ENCODE results near the gene MPRIP. TPM values are rescaled to one million over a fixed set of nuclear protein-coding genes. Genes with fewer than 3 reads are reported as not detected.

The MPRIP gene
- total and polyA plus RNA-seq, 2 donors (not counting 1 experiment from before 2014, with no cell fraction given), result 130 to 299 TPM

- H3K4me1 Mint-ChIP-seq, result peaks cover 8% of the 10 kb centered on the region
- H3K27me3 ChIP-seq (replicated peaks in 1 of 4; ENCODE audit: control extremely low read depth in 1 of 4, control insufficient read depth in 3 of 4, insufficient read depth in 4 of 4, low read length in 3 of 4), result no peaks in the 10 kb centered on the region
- TF ChIP-seq CTCF (IDR thresholded peaks at IDR 0.05) (no peak), EZH2 (IDR thresholded peaks at IDR 0.05; ENCODE audit: borderline replicate concordance, insufficient read depth, low read depth, low read length, poor library complexity, severe bottlenecking) (no peak)
- H3K4me3 Mint-ChIP-seq, result no peak overlapping the region
- no peaks in the 10 kb centered on the region for H3K27me3 Mint-ChIP-seq
- ATAC-seq (ENCODE audit: low read depth), result no peak
- H3K27ac ChIP-seq (ENCODE audit: low read length in 2 of 2), result no peak overlapping the region
- H3K79me2 ChIP-seq (ENCODE audit: control insufficient read depth, insufficient read depth, low read length), result no peaks in the 10 kb centered on the region
- H3K27ac Mint-ChIP-seq, result no peak overlapping the region
- 95% methylated on average over 2 of the region's 3 CpGs for WGBS (ENCODE audit: insufficient coverage)
- H3K4me3 ChIP-seq (ENCODE audit: control extremely low read depth in 1 of 5, extremely low read depth in 1 of 5, insufficient read depth in 1 of 5, low read depth in 2 of 5, low read length in 4 of 5), result no peak overlapping the region
- intact Hi-C loops (cut with micrococcal nuclease), result no loop called here
- H2AFZ ChIP-seq (ENCODE audit: insufficient read depth, low read depth, low read length, poor library complexity, severe bottlenecking), result no peak overlapping the region
- peaks cover 0 to 78% of the 10 kb centered on the region in 2 experiments for H3K36me3 ChIP-seq (replicated peaks in 1 of 2; ENCODE audit: control extremely low read depth in 1 of 2, control insufficient read depth in 1 of 2, extremely low read depth in 1 of 2, insufficient read depth in 2 of 2, low read length in 1 of 2)
- no peaks in the 10 kb centered on the region for H4K20me1 ChIP-seq (ENCODE audit: control insufficient read depth, insufficient read depth, low read length, poor library complexity, severe bottlenecking)
- H3K4me1 ChIP-seq (ENCODE audit: control insufficient read depth in 2 of 2, insufficient read depth in 2 of 2, low read length in 2 of 2), result no peaks in the 10 kb centered on the region
- no peak overlapping the region for H3K4me2 ChIP-seq (replicated peaks; ENCODE audit: low read depth, low read length, poor library complexity, severe bottlenecking)
- H3K9me3 Mint-ChIP-seq (ENCODE audit: insufficient read depth), result no peaks in the 10 kb centered on the region
- no peak overlapping the region for H3K9ac ChIP-seq (ENCODE audit: low read length)
- CTCF ChIA-PET, result interaction anchor here (0.9 kb wide), 1 partner anchor 150 kb away, joined by 3 read pairs; no protein-coding TSS in a partner anchor
- no peak for DNase-seq
- POLR2A ChIA-PET, result no interaction called here
- no peaks in the 10 kb centered on the region for H3K9me3 ChIP-seq (ENCODE audit: control extremely low read depth in 1 of 3, control insufficient read depth in 2 of 3, insufficient read depth in 1 of 3, low read length in 2 of 3)
These were observed 109.3 kb downstream of the MPRIP start for GRCh38 chr17:17151541-17151940.

GRCh38 chr17:17151962-17152361, 109.7 kb downstream of the MPRIP start:
- Histone ChIP-seq H3K27ac (ENCODE audit: low read length in 2 of 2) (no peak overlapping the region), H3K4me2 (replicated peaks; ENCODE audit: low read depth, low read length, poor library complexity, severe bottlenecking) (no peak overlapping the region), H3K27me3 (replicated peaks in 1 of 4; ENCODE audit: control extremely low read depth in 1 of 4, control insufficient read depth in 3 of 4, insufficient read depth in 4 of 4, low read length in 3 of 4) (no peaks in the 10 kb centered on the region), H3K9me3 (ENCODE audit: control extremely low read depth in 1 of 3, control insufficient read depth in 2 of 3, insufficient read depth in 1 of 3, low read length in 2 of 3) (no peaks in the 10 kb centered on the region), H4K20me1 (ENCODE audit: control insufficient read depth, insufficient read depth, low read length, poor library complexity, severe bottlenecking) (no peaks in the 10 kb centered on the region), H2AFZ (ENCODE audit: insufficient read depth, low read depth, low read length, poor library complexity, severe bottlenecking) (no peak overlapping the region), H3K4me3 (ENCODE audit: control extremely low read depth in 1 of 5, extremely low read depth in 1 of 5, insufficient read depth in 1 of 5, low read depth in 2 of 5, low read length in 4 of 5) (no peak overlapping the region), H3K4me1 (ENCODE audit: control insufficient read depth in 2 of 2, insufficient read depth in 2 of 2, low read length in 2 of 2) (no peaks in the 10 kb centered on the region), H3K36me3 (replicated peaks in 1 of 2; ENCODE audit: control extremely low read depth in 1 of 2, control insufficient read depth in 1 of 2, extremely low read depth in 1 of 2, insufficient read depth in 2 of 2, low read length in 1 of 2) (peaks cover 0 to 78% of the 10 kb centered on the region in 2 experiments), H3K9ac (ENCODE audit: low read length) (no peak overlapping the region), H3K79me2 (ENCODE audit: control insufficient read depth, insufficient read depth, low read length) (no peaks in the 10 kb centered on the region)
- H3K27ac Mint-ChIP-seq, result no peak overlapping the region
- TF ChIP-seq EZH2 (IDR thresholded peaks at IDR 0.05; ENCODE audit: borderline replicate concordance, insufficient read depth, low read depth, low read length, poor library complexity, severe bottlenecking) (no peak), CTCF (IDR thresholded peaks at IDR 0.05) (no peak)
- no peaks in the 10 kb centered on the region for H3K9me3 Mint-ChIP-seq (ENCODE audit: insufficient read depth)
- DNase-seq (no peak), ATAC-seq (ENCODE audit: low read depth) (no peak)
- ChIA-PET POLR2A (no interaction called here), CTCF (interaction anchor here (0.9 kb wide), 1 partner anchor 151 kb away, joined by 3 read pairs; no protein-coding TSS in a partner anchor)
- 45% methylated on average over 8 of the region's 8 CpGs for WGBS (ENCODE audit: insufficient coverage)
- H3K4me3 Mint-ChIP-seq, result no peak overlapping the region
- H3K4me1 Mint-ChIP-seq, result peaks cover 8% of the 10 kb centered on the region
- H3K27me3 Mint-ChIP-seq, result no peaks in the 10 kb centered on the region
- intact Hi-C loops (cut with micrococcal nuclease), result no loop called here
